ENCODE data around the gene MBD3L4.
"Not testable (repeated sequence)": the region's sequence is repeated elsewhere in the genome, so short reads cannot be mapped to it uniquely, and the experiment has no call there.

- not testable (repeated sequence) for TF ChIP-seq ESRRG (CRISPR knock-in tag; IDR thresholded peaks at IDR 0.05); ZFP30 (CRISPR knock-in tag; IDR thresholded peaks at IDR 0.05); ARNTL (CRISPR knock-in tag; IDR thresholded peaks at IDR 0.05; ENCODE audit: borderline replicate concordance, low read depth)
Observed at GRCh38 chr19:7058576-7058975, 18.6 kb upstream of the MBD3L4 start, which contains the start of gene MBD3L3.

All from SK-N-SH treated with all-trans-retinoic acid at 6 μM for 48 hours (cell line).